ENCODE results near the gene ANKRD39. TPM values are rescaled to one million over a fixed set of nuclear protein-coding genes. Genes with fewer than 3 reads are reported as not detected.

Gene ANKRD39
- total RNA-seq, 4 donors from 2014 or later, result 13.3 to 20.4 (median 17.1) TPM

- peaks cover 0 to 32% (median 14%) of the 10 kb centered on the region in 3 donors for H3K4me1 ChIP-seq
- WGBS, 2 donors (ENCODE audit: low coverage in 1 of 2), result no CpG with 5 or more reads among the region's 8 CpGs
- no peaks in the 10 kb centered on the region for H3K9me3 ChIP-seq
- TF ChIP-seq POLR2AphosphoS5 (IDR thresholded peaks at IDR 0.05), result no peak
- TF ChIP-seq EP300 (IDR thresholded peaks at IDR 0.05), result no peak
- no peak for TF ChIP-seq CTCF (IDR thresholded peaks at IDR 0.05)
- no peak for TF ChIP-seq POLR2A (IDR thresholded peaks at IDR 0.05)
- ATAC-seq, result no peak
- H3K36me3 ChIP-seq, result no peaks in the 10 kb centered on the region
- no peak overlapping the region for H3K27ac ChIP-seq
- no peak overlapping the region for H3K4me3 ChIP-seq
- H3K27me3 ChIP-seq, result no peaks in the 10 kb centered on the region
These were observed 25.1 kb upstream of the ANKRD39 start for GRCh38 chr2:96882906-96883305.

DNA sequence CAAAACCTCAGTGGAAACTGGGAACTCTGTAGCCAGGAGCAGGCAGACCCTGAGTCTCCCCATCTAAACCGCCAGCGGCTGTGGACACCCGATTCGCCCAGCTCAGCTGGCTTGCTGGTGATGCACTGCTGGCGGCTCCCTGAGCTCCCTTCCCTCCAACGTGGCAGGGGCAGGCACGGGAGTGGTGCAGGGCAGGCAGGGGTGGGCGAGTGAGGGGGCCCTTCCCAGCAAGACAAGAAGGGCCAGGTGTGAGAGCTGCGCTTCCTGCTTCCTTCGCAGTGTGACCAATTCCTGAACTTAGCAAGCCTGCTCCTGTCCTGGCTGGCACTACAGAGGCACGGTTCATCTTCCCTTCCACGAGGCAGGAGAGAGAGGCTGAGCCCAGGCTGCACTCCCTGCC is 24.4 kb upstream of the ANKRD39 start:
- Histone ChIP-seq H3K27ac (no peak overlapping the region), H3K4me1 (peaks cover 0 to 26% (median 8%) of the 10 kb centered on the region in 3 donors), H3K4me3 (no peak overlapping the region), H3K9me3 (no peaks in the 10 kb centered on the region), H3K27me3 (no peaks in the 10 kb centered on the region), H3K36me3 (no peaks in the 10 kb centered on the region)
- no peak for ATAC-seq
- TF ChIP-seq CTCF (IDR thresholded peaks at IDR 0.05) (no peak), POLR2AphosphoS5 (IDR thresholded peaks at IDR 0.05) (no peak), EP300 (IDR thresholded peaks at IDR 0.05) (no peak), POLR2A (IDR thresholded peaks at IDR 0.05) (no peak)
- no CpG with 5 or more reads among the region's 12 CpGs for WGBS, 2 donors (ENCODE audit: low coverage in 1 of 2)

- TF ChIP-seq EP300 (IDR thresholded peaks at IDR 0.05) (no peak), POLR2A (IDR thresholded peaks at IDR 0.05) (no peak), POLR2AphosphoS5 (IDR thresholded peaks at IDR 0.05) (no peak), CTCF (IDR thresholded peaks at IDR 0.05) (no peak)
- 58 to 70% methylated on average over 4 to 7 of the region's 10 CpGs for WGBS, 2 donors (ENCODE audit: low coverage in 1 of 2)
- H3K4me3 ChIP-seq, result no peak overlapping the region
- H3K27me3 ChIP-seq, result no peaks in the 10 kb centered on the region
- H3K4me1 ChIP-seq, result peaks cover 0 to 19% (median 4%) of the 10 kb centered on the region in 3 donors
- H3K36me3 ChIP-seq, result no peaks in the 10 kb centered on the region
- H3K9me3 ChIP-seq, result no peaks in the 10 kb centered on the region
- H3K27ac ChIP-seq, result no peak overlapping the region
- ATAC-seq, result no peak
These were observed 23.8 kb upstream of the ANKRD39 start for GRCh38 chr2:96881349-96882195.

GRCh38 chr2:96880891-96881273 is 23.1 kb upstream of the ANKRD39 start:
- no peak overlapping the region for H3K27ac ChIP-seq
- no peaks in the 10 kb centered on the region for H3K36me3 ChIP-seq
- H3K4me1 ChIP-seq, result peaks cover 0 to 12% (median 0%) of the 10 kb centered on the region in 3 donors
- ATAC-seq, result no peak
- TF ChIP-seq POLR2AphosphoS5 (IDR thresholded peaks at IDR 0.05) (no peak), POLR2A (IDR thresholded peaks at IDR 0.05) (no peak), CTCF (IDR thresholded peaks at IDR 0.05) (no peak), EP300 (IDR thresholded peaks at IDR 0.05) (no peak)
- H3K9me3 ChIP-seq, result no peaks in the 10 kb centered on the region
- WGBS, 2 donors (ENCODE audit: low coverage in 1 of 2), result 80 to 86% methylated on average over 1 of the region's 6 CpGs
- H3K27me3 ChIP-seq, result no peaks in the 10 kb centered on the region
- H3K4me3 ChIP-seq, result no peak overlapping the region

GRCh38 chr2:96879545-96880040 is 21.8 kb upstream of the ANKRD39 start:
- 88% methylated on average over 7 of the region's 18 CpGs; no CpG with 5 or more reads in 1 of the 2 donors for WGBS, 2 donors (ENCODE audit: low coverage in 1 of 2)
- Histone ChIP-seq H3K4me1 (peaks cover 0 to 10% (median 5%) of the 10 kb centered on the region in 3 donors), H3K27me3 (no peaks in the 10 kb centered on the region), H3K36me3 (no peaks in the 10 kb centered on the region), H3K9me3 (no peaks in the 10 kb centered on the region), H3K27ac (no peak overlapping the region), H3K4me3 (no peak overlapping the region)
- TF ChIP-seq POLR2AphosphoS5 (IDR thresholded peaks at IDR 0.05) (no peak), CTCF (IDR thresholded peaks at IDR 0.05) (no peak), POLR2A (IDR thresholded peaks at IDR 0.05) (no peak), EP300 (IDR thresholded peaks at IDR 0.05) (no peak)
- no peak for ATAC-seq

All from gastroesophageal sphincter (tissue), 4 donors.